Activated CD4-positive, alpha-beta T cell treated with anti-CD3 and anti-CD28 coated beads, Interleukin-2, amount 50 U/mL, for 48 hours (primary cell): ENCODE measurements around the gene ZBTB20.

ENCODE experiments used
- DNase-seq, 2 experiments: peaks; one replicate each; pipeline ENCODE4 v3.0.0-alpha.2; 2020

Gene ZBTB20

GRCh38 chr3:114299941-114300624, 847.0 kb downstream of the ZBTB20 start:
- DNase-seq = no peak

DNA sequence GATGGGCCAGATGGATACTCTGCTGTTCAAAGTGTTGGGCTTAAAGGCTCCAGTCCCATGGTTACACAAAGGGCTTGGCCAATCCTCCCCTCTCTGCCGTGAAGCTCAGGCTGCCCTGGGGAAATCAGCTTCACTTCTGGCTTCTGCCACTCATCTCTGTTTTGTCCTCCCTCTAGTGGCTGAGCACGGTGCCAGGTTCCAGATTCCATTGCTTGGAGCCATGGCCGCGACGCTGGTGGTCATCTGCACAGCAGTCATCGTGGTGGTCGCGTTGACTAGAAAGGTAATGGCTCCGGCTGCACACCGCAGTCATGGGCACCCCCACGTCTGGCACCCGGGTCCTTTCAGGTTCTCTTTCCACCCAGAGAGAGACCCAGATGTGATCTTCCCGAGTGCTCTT, 847.7 kb downstream of the ZBTB20 start:
- peak in 1 of 2 experiments; percentile 56 for DNase-seq

- no peak for DNase-seq
These were observed 851.1 kb downstream of the ZBTB20 start for GRCh38 chr3:114295946-114296345.

DNA sequence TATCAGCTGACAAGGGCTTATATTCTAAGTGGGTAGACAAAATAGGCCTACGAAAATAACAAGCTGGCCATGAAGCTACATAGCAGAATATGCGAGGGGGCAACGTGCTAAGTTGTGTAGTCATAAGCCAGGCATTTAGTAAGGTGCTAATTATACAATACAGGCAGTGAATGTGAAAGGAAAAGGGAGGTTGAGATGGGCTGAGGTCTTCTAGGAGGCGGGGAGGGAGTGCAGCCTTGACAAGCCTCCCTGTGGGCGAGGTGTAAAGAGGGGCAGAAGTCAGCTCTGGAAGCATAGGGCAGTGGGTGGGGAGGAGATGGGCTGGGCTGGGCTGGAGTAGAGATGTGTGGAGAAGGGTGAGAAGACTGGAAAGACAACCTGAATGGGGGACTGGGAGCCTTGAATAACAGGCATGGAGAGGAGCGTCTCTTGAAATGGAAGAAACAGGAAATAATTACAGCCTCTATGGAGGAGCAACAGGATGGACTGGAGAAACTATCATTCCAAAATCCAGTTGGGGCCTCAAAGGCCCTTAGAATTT, 852.1 kb downstream of the ZBTB20 start:
- no peak for DNase-seq

- no peak for DNase-seq
These were observed 853.1 kb downstream of the ZBTB20 start, which contains the start of gene TIGIT for GRCh38 chr3:114293838-114294535. TIGIT (plus strand) TSS chr3:114294028; CDS start chr3:114294062, 34 bp downstream.

- peak; percentile 97 to 98 for DNase-seq
These were observed 855.9 kb downstream of the ZBTB20 start for GRCh38 chr3:114290911-114291901.

DNA sequence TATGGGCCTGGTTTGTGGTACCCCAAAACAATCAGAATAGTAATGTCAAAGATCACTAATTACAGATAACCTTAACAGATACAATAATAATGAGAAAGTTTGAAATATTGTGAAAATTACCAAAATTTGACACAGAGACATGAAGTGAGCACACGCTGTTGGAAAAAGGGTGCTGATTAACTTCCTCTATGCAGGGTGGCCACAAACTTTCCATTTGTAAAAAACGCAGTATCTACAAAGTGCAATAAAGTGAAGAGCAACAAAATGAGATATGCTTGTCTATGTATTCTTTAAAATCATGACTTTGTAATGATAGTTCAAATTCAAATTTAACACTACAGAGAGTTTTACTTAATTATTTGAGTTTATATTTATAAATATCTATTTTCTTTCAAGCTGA, 860.8 kb downstream of the ZBTB20 start:
- no peak for DNase-seq

DNA sequence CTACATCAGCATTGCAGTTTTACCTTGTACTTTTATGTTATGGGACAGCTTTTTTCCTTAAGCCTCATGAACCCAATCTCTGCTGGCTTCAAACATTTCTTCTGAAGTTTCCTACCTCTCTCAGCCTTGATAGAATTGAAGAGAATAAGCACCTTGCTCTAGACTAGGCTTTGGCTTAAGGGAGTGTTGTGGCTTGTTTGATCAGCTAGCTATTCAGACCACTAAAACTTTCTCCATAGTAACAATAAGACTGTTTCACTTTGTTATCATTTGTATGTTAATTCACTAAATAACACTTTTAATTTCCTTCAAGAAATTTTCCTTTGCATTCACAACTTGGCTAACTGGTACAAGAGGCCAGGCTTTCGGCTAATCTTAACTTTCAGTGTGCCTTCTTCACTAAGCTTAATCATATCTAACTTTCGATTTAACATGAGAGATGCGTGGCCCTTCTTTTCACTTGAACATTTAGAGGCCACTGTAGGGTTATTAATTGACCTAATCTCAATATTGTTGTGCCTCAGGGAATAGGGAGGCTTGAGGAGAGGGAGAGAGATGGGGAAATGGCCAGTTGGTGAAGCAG, 861.3 kb downstream of the ZBTB20 start:
- no peak for DNase-seq

GRCh38 chr3:114284644-114285043, 862.4 kb downstream of the ZBTB20 start:
- no peak for DNase-seq
